GM19099 (cell line): ENCODE measurements around the gene ITPRIP.

Source experiments
- POLR2A ChIP-seq: IDR thresholded peaks from 3 replicates; pipeline ENCODE4 v1.6.1; 2011; ENCODE audit warnings: low read depth; ENCODE audit not compliant: insufficient read length; ENCODE audit errors: extremely low read depth

The ITPRIP gene, protein sequence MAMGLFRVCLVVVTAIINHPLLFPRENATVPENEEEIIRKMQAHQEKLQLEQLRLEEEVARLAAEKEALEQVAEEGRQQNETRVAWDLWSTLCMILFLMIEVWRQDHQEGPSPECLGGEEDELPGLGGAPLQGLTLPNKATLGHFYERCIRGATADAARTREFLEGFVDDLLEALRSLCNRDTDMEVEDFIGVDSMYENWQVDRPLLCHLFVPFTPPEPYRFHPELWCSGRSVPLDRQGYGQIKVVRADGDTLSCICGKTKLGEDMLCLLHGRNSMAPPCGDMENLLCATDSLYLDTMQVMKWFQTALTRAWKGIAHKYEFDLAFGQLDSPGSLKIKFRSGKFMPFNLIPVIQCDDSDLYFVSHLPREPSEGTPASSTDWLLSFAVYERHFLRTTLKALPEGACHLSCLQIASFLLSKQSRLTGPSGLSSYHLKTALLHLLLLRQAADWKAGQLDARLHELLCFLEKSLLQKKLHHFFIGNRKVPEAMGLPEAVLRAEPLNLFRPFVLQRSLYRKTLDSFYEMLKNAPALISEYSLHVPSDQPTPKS

DNA sequence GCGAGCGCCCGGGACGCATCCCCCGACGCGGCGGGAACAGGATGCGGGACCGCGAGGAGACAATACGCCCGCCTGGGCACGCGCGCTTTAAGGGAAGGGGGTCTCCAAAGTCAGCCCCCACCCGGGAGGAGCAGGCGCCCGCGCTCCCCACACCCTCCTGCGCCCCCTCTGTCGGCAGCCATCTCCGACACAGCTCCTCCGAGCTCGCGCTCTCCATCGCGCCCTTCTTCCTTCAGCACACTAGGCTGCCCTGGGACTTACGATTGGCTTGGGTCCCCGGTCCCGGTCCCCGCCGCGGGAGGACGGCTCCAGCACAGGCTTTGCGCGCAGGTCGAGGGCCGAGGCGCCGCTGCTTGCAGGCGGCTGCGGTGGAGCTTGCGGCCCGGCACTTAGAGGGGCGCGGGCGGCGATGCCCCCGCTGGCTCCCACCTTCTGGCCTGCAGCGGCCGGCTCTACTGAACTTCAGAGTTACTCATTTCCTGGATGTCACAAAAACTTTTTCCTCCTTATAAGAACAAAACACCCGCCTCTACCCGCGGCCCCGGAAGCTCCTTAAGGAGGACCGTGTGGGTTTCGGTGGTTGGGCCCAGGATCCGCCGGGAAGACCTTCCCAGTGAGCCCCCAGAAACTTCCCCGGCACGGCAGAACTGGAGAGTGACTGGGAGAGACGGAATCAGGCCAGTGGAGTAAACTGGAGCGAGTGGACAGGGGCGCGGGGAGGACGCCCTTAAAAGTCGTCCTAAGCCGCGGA, at the start of gene ITPRIP:
Gene ITPRIP, minus strand, starts transcription at position 481 of the 751 bp plus-strand sequence. CDS start 22,414 bp downstream, outside the sequence.
- peak; percentile 91 for TF ChIP-seq POLR2A

DNA sequence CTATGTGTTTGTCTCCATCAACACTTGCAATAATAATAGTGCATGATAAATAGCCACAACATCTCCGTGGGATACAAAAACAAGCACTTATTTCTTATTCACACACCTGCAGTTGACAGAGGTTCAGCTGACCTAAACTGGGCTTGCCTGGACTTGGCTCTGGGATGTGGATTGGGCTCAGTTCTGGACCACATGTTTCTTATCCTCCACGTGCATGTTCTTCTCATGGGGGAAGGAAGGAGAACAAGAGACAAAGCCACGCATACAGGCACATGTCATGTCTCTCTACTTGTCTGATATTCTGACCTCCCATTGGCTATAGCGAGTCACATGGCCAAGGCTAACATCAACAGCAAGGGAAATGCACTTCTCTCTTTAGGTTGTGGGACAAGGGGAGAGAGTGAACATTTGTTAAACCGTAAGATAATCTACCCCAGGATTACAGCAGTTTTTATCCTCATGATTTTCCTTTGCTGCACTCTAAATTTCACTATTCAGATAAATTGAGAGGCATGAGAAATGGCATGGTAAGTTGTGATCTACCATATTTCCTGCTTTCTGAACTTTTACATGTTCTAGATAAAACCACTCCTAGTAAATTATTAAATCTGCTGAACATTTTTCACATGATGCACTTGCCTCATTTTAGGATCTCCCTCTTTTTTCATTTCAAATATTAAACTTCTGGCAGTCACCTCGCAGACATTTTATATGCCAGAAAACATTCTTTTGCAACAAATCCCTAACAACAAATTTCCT, 49.0 kb upstream of the ITPRIP start:
- no peak for TF ChIP-seq POLR2A

DNA sequence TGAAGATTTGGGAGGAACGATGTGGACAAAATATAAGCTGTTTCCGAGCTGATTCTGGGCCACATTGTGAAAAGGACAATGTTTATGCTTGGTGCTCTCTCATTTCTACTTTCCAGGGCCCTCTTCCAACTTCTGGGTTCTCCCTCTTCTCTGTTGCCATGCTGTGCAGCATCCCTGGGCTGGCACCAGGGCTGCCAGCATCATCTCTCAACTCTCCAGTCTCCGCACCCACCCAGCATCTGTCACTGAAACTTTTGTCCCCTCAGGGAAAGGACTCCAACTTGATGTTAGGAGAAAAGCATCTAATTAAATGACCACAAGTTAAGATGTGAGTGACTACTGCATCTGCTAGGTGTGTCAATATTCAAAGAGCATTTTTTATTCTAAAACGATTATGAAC, 42.1 kb upstream of the ITPRIP start:
- TF ChIP-seq POLR2A = no peak

DNA sequence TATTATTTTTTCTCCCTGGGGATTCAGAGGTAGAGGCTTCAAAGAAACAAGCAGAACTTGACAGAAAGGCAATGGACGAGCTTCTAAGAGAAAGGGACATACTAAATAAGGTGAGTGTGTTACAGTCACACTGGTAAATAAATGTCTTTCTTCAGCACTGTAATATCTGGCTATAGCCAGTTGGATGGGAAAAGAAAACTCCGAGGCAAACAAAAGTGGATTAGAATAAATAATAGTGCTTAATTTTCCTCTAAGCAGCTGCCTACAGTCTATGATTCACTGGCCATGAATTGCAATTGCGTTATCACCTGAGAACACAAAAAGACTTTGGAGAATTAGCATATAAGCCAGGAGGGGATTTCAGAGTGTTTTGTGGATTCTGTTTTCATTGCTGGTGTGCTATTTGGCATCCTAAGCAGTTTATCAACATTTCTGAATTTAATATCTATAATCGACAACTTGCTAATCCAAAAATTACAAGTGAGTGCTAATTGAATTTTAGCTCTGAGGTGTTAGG, 38.6 kb upstream of the ITPRIP start:
- no peak for TF ChIP-seq POLR2A

DNA sequence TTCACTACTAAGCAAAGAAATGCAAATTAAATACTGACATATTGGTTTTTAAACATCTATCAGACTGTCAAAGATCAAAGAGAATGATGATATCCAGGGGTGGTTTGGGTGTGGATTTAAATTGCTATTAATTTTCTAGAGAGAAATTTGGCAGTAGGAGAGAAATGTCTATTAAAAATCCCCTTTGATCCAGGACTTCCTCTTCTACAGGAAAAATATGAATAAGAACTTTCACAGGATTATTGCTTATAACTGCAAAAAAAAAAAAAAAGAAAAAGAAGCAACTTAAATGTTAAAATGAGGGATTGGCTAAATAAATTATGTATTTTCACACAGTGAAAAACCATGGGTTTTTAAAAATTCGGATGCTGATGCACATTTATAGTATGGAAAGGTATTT, 36.3 kb upstream of the ITPRIP start:
- TF ChIP-seq POLR2A = no peak

DNA sequence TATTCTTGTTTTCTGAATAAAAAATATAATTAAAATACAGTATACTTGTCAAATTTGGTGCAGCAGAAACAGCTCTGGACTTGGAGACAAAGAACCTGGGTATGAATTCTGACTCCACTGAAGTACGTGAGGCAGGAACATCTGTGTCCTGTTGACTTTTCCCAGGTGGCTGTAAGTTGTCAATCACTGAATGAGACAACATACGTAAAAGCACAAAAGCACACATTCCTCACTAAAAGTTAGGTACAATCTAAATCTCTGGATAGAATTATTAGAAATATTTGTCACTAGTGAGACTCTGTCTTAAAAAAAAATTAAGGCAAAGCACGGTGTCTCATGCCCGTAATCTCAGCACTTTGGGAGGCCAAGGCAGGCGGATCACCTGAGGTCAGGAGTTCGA, 33.5 kb upstream of the ITPRIP start:
- TF ChIP-seq POLR2A = no peak

DNA sequence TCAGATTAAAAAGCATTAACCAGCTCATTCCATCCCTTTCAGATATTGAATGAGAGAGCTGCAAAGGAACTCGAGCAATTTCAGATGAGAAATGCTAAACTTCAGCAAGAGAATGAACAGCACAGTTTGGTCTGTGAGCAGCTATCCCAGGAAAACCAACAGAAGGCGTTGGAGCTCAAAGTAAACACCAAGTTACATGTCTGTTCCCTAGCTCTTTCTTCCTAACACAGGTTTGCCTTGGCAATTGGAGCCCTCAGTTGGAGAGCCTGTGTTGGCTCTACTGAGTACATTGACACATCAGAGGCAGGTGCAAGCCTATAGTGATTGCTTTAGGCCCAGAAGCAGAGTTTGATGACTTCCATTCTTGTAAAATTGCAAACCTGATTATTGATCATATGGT, 30.1 kb upstream of the ITPRIP start:
- TF ChIP-seq POLR2A = no peak

DNA sequence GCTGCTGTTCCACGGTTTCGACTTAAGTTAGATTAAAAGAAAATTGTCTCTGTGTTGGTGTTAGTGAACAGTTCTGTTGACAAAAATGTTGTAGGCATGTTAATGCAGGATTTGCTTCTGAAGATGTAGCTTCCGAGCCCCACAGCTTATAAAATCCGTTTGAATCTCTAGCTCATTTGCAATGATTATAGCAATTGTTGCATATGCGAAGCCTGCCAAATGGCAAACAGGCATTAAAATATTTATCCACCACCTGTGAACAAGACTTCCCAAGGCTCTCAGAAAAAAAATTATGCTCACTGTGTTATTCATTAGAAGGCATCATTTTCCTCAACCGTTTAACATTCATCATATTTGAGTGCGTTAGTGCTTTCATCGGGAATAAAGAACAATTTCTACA, 29.6 kb upstream of the ITPRIP start:
- TF ChIP-seq POLR2A = no peak

DNA sequence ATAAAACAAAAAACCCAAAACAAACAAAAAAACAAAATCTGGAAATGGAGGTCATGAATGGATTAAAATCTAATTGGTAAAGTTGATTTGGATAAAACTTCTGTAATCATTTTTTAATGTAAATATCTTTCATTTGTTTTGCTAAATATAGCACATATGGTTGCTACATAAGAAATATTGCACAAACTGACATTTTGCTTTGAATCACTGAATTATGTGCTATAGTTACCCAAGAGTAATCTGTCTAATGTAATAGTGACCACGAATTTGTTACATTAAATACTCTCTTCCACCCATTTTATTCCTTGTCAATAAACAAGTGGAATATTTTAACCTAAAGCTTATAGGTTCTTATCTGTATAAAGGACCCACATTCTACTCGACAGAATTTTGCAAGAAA, 21.5 kb upstream of the ITPRIP start:
- no peak for TF ChIP-seq POLR2A

DNA sequence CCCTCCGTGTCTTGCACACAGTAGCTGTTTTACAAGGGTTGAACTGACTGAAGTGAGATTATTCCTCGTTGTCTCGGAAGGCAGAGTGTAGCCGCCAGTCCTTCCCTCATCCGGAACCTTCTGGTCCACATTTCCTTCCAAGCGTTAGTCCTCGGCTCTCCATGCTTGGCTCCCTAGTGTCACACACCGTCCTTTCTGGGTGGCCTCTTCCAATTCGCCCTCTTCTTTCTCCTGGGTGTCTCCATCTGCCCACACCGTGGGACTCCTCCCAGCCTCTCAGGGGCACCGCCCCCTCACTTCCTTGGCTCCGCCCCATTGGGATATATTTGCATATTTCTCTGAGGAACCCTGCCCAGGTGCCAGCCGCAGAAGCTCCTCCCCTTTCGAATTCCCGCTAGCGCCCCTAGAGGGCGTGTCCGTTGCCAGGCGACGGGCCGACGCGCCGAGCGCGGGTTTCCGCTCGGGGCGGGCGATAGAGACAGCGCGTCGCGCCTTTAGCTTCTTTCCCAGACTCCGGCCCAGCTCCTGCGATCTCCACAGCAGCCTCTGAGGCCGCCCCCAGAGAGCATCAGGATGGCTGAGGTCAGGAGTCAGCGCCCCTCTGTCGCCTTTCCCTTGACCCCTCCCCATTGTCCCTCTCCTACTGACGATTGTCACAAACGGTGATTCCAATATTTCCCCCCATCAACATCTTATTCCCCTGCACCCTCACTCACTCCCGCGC, 15.2 kb upstream of the ITPRIP start, which contains the start of gene CFAP58:
Gene CFAP58, plus strand, starts transcription at position 509 of the 724 bp plus-strand sequence. Its CDS starts 65 bp downstream, at position 574.
- no peak for TF ChIP-seq POLR2A

DNA sequence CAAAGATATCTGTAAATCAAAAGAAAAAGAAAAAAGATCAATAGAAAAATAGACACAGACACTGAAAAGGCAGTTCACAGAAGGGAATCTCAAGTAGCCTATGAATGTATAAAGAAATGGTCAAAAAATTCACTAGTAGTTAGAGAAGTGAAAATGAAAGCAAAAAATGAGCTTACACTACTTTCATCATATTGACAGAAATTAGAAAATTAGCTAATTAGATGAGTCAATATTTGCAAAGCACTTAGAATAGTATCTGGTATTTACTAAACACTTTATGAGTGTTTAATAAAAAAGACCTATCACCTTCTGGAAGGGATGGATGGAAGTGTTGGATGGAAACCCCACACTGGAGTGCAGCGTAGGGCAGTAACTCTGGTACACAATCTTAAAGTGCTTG, 13.7 kb upstream of the ITPRIP start:
- TF ChIP-seq POLR2A = no peak

DNA sequence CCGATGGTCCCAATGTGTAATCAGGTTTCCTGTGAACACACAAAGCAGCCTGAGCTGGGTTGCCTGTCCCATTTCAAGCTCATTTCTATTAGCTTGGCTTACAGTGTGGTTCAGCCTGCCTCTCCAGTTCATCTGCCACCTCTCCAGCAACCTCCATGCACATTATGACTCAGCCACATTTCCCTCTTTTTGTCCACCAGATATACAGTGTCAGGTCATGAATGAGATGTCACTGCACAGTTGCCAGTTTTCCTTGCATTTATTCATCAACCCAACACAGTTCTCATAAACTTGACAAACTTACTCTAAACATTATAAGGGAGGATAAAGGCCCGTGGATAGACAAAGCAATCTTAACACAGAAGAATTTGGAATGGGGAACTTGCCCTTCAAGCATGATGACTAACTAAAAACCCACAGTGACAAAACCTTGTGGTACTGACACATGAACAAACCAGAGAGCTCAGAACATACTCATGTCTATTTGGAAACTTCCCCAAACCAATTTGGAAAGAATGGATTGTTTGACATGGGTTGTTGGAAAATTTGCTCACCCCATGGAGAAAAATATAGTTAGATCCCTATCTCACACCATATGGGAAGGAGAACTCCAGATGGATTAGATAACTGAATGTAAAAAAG, 12.9 kb upstream of the ITPRIP start:
- no peak for TF ChIP-seq POLR2A

DNA sequence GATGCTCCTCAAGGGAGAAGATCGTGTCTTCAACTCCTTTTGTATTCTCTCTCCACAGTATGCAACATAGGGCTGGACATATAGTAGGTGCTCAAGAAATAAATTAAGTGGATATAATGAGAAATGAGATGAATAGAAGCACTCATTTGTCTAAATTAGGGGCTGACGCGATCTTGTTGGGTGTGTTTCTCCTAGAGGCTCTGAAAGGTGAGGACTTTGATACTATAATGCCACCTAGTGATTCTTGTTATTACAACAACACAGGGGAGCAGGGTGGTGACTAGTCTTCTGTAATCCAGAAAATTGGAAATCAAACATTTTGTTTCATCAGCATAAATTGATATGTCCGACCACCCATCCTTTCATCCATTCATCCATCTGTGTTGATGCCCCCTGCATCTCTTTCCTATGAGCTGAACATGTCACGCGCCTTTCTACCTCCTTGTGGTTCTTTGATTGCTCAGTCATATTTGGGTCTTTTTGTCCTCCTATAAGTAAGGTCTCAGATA, 11.9 kb upstream of the ITPRIP start:
- no peak for TF ChIP-seq POLR2A

DNA sequence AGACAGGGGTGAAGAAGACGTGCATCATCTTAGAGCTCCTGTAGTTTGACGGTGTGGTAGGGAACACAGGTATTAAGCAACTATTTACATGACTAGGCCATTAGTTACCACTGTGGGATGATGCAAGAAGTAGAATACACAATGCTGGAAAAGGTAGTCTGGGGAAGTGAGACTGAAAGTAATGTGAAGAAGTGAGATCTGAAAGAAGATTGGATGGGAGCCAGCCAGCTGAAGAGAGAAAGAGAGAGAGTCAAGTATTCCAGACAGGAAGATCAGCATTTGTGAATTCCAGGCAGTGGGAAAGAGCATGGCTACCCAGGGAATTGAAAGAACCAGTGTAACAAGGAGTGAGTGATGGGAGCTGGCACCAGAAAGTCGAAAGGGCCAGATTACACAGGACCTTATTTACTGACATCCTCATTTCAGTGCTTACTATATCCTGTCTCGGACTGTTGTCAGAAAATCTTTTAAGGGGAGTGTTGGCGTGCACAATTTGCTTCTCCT, 11.4 kb upstream of the ITPRIP start:
- TF ChIP-seq POLR2A = no peak

DNA sequence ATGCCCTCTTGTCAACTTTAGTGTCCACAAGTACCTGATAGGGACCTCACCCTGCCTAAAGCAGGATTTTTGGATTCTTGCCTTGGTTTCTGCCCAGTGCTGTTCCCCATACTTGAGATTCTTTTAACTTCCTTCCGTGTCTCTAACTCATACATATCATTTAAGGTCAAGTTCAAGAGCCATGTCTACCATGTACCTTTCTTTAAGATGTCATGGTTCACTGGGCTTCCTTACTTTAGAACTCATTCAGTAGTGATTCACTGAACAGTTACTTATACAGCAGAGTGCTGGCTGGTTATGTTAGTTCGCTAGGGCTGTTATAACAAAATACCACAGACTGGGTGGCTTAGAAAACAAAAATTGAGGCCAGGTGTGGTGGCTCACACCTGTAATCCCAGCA, 10.3 kb upstream of the ITPRIP start:
- TF ChIP-seq POLR2A = no peak
